ENCODE data around the gene NTHL1.

NTHL1 gene

GRCh38 chr16:2095315-2095853, 47.8 kb upstream of the NTHL1 start:
- DNase-seq (no peak), ATAC-seq (ENCODE audit: insufficient read depth, low read depth) (no peak)
- no peak overlapping the region for H3K27ac ChIP-seq (ENCODE audit: low read length)
- H4K20me1 ChIP-seq (ENCODE audit: insufficient read depth, low read length) = no peaks in the 10 kb centered on the region; the same call in 1 of the 2 replicates
- no peaks in the 10 kb centered on the region for H3K4me1 ChIP-seq (ENCODE audit: insufficient read depth, low read length)
- H3K36me3 ChIP-seq (ENCODE audit: insufficient read depth, low read length) = peaks cover 64% of the 10 kb centered on the region
- H3K9ac ChIP-seq (ENCODE audit: low read depth, low read length) = no peak overlapping the region
- H2AFZ ChIP-seq (ENCODE audit: low read depth, low read length) = no peak overlapping the region
- TF ChIP-seq CTCF (IDR thresholded peaks at IDR 0.05; ENCODE audit: borderline replicate concordance, extremely low read depth, low read length, poor library complexity, severe bottlenecking) (no peak), EZH2 (IDR thresholded peaks at IDR 0.05; ENCODE audit: borderline replicate concordance, low read depth, low read length, severe bottlenecking) (no peak)
- no peaks in the 10 kb centered on the region for H3K79me2 ChIP-seq (ENCODE audit: insufficient read depth, low read length)
- H3K27me3 ChIP-seq (ENCODE audit: insufficient read depth, low read length, poor library complexity) = no peaks in the 10 kb centered on the region
- H3K4me2 ChIP-seq (ENCODE audit: insufficient read depth, low read length) = no peak overlapping the region
- no peaks in the 10 kb centered on the region for H3K9me3 ChIP-seq (ENCODE audit: insufficient read depth, low read length, severe bottlenecking)
- H3K4me3 ChIP-seq (ENCODE audit: low read depth in 1 of 2, low read length in 2 of 2) = no peak overlapping the region

- Histone ChIP-seq H3K27me3 (ENCODE audit: insufficient read depth, low read length, poor library complexity) (no peaks in the 10 kb centered on the region), H3K4me2 (ENCODE audit: insufficient read depth, low read length) (no peak overlapping the region), H4K20me1 (ENCODE audit: insufficient read depth, low read length) (peaks cover 4% of the 10 kb centered on the region; the same call in 1 of the 2 replicates), H2AFZ (ENCODE audit: low read depth, low read length) (no peak overlapping the region), H3K4me3 (ENCODE audit: low read depth in 1 of 2, low read length in 2 of 2) (no peak overlapping the region), H3K9ac (ENCODE audit: low read depth, low read length) (no peak overlapping the region), H3K36me3 (ENCODE audit: insufficient read depth, low read length) (peaks cover 70% of the 10 kb centered on the region), H3K27ac (ENCODE audit: low read length) (no peak overlapping the region), H3K79me2 (ENCODE audit: insufficient read depth, low read length) (no peaks in the 10 kb centered on the region), H3K4me1 (ENCODE audit: insufficient read depth, low read length) (no peaks in the 10 kb centered on the region), H3K9me3 (ENCODE audit: insufficient read depth, low read length, severe bottlenecking) (no peaks in the 10 kb centered on the region)
- ATAC-seq (ENCODE audit: insufficient read depth, low read depth) = no peak
- TF ChIP-seq EZH2 (IDR thresholded peaks at IDR 0.05; ENCODE audit: borderline replicate concordance, low read depth, low read length, severe bottlenecking) (no peak), CTCF (IDR thresholded peaks at IDR 0.05; ENCODE audit: borderline replicate concordance, extremely low read depth, low read length, poor library complexity, severe bottlenecking) (no peak)
- DNase-seq = no peak
These were observed 46.2 kb upstream of the NTHL1 start for GRCh38 chr16:2093793-2094192.

GRCh38 chr16:2092866-2093265, 45.2 kb upstream of the NTHL1 start:
- Histone ChIP-seq H3K27me3 (ENCODE audit: insufficient read depth, low read length, poor library complexity) (no peaks in the 10 kb centered on the region), H3K4me3 (ENCODE audit: low read depth in 1 of 2, low read length in 2 of 2) (no peak overlapping the region), H3K4me1 (ENCODE audit: insufficient read depth, low read length) (no peaks in the 10 kb centered on the region), H2AFZ (ENCODE audit: low read depth, low read length) (no peak overlapping the region), H4K20me1 (ENCODE audit: insufficient read depth, low read length) (peaks cover 6% of the 10 kb centered on the region; the same call in 1 of the 2 replicates), H3K9me3 (ENCODE audit: insufficient read depth, low read length, severe bottlenecking) (no peaks in the 10 kb centered on the region), H3K9ac (ENCODE audit: low read depth, low read length) (no peak overlapping the region), H3K4me2 (ENCODE audit: insufficient read depth, low read length) (no peak overlapping the region), H3K27ac (ENCODE audit: low read length) (no peak overlapping the region), H3K36me3 (ENCODE audit: insufficient read depth, low read length) (peaks cover 79% of the 10 kb centered on the region), H3K79me2 (ENCODE audit: insufficient read depth, low read length) (no peaks in the 10 kb centered on the region)
- DNase-seq = no peak
- no peak for TF ChIP-seq CTCF (IDR thresholded peaks at IDR 0.05; ENCODE audit: borderline replicate concordance, extremely low read depth, low read length, poor library complexity, severe bottlenecking)
- no peak for TF ChIP-seq EZH2 (IDR thresholded peaks at IDR 0.05; ENCODE audit: borderline replicate concordance, low read depth, low read length, severe bottlenecking)
- ATAC-seq (ENCODE audit: insufficient read depth, low read depth) = no peak

Measured in DND-41 (cell line).